ENCODE results near the gene GPX3. TPM values are rescaled to one million over a fixed set of nuclear protein-coding genes. Genes with fewer than 3 reads are reported as not detected.

Gene GPX3
- total RNA-seq, 1 donor from 2014 or later: 3,069 TPM

DNA sequence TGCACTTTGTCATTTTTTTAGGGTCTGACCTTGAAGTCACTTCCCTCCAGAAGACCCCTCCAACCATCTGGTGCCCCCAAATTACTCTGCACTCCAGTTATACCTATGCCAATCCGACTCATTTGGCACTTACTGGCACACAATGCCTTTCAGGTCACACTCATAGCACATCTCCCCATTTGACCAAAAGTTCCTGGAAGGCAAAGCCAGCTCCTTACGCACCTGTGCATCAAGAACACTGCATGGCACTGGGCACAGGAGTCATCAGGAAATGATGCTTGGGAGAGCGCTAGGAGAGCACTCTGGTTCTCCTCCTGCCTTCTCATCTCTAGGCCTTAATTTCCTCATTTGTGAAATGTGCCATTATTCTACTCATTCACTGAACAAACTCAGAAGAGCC is 57.6 kb downstream of the GPX3 start:
- intact Hi-C loops (cut with DNase I): no loop called here
- no peak for TF ChIP-seq POLR2A (IDR thresholded peaks at IDR 0.05)
- TF ChIP-seq, protein P1, sequence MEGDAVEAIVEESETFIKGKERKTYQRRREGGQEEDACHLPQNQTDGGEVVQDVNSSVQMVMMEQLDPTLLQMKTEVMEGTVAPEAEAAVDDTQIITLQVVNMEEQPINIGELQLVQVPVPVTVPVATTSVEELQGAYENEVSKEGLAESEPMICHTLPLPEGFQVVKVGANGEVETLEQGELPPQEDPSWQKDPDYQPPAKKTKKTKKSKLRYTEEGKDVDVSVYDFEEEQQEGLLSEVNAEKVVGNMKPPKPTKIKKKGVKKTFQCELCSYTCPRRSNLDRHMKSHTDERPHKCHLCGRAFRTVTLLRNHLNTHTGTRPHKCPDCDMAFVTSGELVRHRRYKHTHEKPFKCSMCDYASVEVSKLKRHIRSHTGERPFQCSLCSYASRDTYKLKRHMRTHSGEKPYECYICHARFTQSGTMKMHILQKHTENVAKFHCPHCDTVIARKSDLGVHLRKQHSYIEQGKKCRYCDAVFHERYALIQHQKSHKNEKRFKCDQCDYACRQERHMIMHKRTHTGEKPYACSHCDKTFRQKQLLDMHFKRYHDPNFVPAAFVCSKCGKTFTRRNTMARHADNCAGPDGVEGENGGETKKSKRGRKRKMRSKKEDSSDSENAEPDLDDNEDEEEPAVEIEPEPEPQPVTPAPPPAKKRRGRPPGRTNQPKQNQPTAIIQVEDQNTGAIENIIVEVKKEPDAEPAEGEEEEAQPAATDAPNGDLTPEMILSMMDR (IDR thresholded peaks at IDR 0.05): no peak
- no peak for TF ChIP-seq POLR2AphosphoS5 (IDR thresholded peaks at IDR 0.05; ENCODE audit: insufficient read depth in 1 of 2, low read depth in 1 of 2)
- Histone ChIP-seq H3K4me3 (peak overlapping the region in 1 of 2 donors; percentile 74), H3K27me3 (no peaks in the 10 kb centered on the region), H3K4me1 (peaks cover 72% of the 10 kb centered on the region), H3K36me3 (no peaks in the 10 kb centered on the region), H3K27ac (peak overlapping the region; percentile 99), H3K9me3 (no peaks in the 10 kb centered on the region)
- DNase-seq (ENCODE audit: extremely low spot score in 2 of 2): no peak

Other genes with a start within 250 kb of the GPX3 start
- 46.7 TPM for gene SMIM3, start 241.8 kb upstream of the GPX3 start, total RNA-seq
- gene IRGM, start 174.1 kb upstream of the GPX3 start, total RNA-seq: 0.98 TPM
- 2.7 TPM for gene ZNF300, start 115.6 kb upstream of the GPX3 start, total RNA-seq
- 92.6 TPM for gene TNIP1, start 60.4 kb downstream of the GPX3 start, total RNA-seq
- gene ANXA6, start 137.2 kb downstream of the GPX3 start, total RNA-seq: 190 TPM
- 84.5 TPM for gene CCDC69, start 203.5 kb downstream of the GPX3 start, total RNA-seq
- 71.7 TPM for gene GM2A, start 232.6 kb downstream of the GPX3 start, total RNA-seq